HEK293 (cell line): ENCODE results near the gene STX10.

Experiments used
- ELK4 ChIP-seq: IDR thresholded peaks from 2 replicates; pipeline ENCODE4 v1.6.1; 2011; ENCODE audit warnings: mild to moderate bottlenecking, low read depth, low read length, borderline replicate concordance
- PBX3 ChIP-seq: sonication (generic); formaldehyde crosslinking; IDR thresholded peaks from 2 replicates; pipeline ENCODE4 v1.8.1; 2022; ENCODE audit warnings: mild to moderate bottlenecking, moderate library complexity, missing genetic modification reagents
- PRDM1 ChIP-seq: fragments of 450-650 bp; formaldehyde crosslinking; IDR thresholded peaks from 2 replicates; pipeline ENCODE4; 2016; ENCODE audit warnings: missing biosample characterization, missing genetic modification characterization
- PRDM10 ChIP-seq: fragments of 450-650 bp; formaldehyde crosslinking; IDR thresholded peaks from 2 replicates; pipeline ENCODE4 v1.5.1; 2016; ENCODE audit warnings: missing biosample characterization, missing genetic modification characterization
- PRDM2 ChIP-seq: fragments of 450-650 bp; formaldehyde crosslinking; IDR thresholded peaks from 2 replicates; pipeline ENCODE4 v1.5.1; 2016; ENCODE audit warnings: missing biosample characterization, missing genetic modification characterization, borderline replicate concordance
- TCF7L2 ChIP-seq: IDR thresholded peaks from 2 replicates; pipeline ENCODE4 v1.6.1; 2011; ENCODE audit warnings: low read depth, mild to moderate bottlenecking, inconsistent platforms, low read length, moderate library complexity, borderline replicate concordance
- TSHZ1 ChIP-seq: fragments of 450-650 bp; formaldehyde crosslinking; IDR thresholded peaks from 2 replicates; pipeline ENCODE4 v1.5.1; 2016; ENCODE audit warnings: missing biosample characterization, missing genetic modification characterization, borderline replicate concordance
- YY2 ChIP-seq: fragments of 450-650 bp; formaldehyde crosslinking; IDR thresholded peaks from 2 replicates; pipeline ENCODE4 v1.5.1; 2016; ENCODE audit warnings: missing biosample characterization, missing genetic modification characterization
- ZBTB48 ChIP-seq: fragments of 450-650 bp; formaldehyde crosslinking; IDR thresholded peaks from 2 replicates; pipeline ENCODE4 v1.5.1; 2016; ENCODE audit warnings: missing biosample characterization, missing genetic modification characterization
- ZFP37 ChIP-seq: fragments of 450-650 bp; formaldehyde crosslinking; IDR thresholded peaks from 2 replicates; pipeline ENCODE4 v1.5.1; 2016; ENCODE audit warnings: missing biosample characterization, missing genetic modification characterization
- ZNF10 ChIP-seq: fragments of 450-650 bp; formaldehyde crosslinking; IDR thresholded peaks from 2 replicates; pipeline ENCODE4 v1.5.1; 2017; ENCODE audit warnings: missing biosample characterization, missing genetic modification characterization
- ZNF248 ChIP-seq: fragments of 450-650 bp; formaldehyde crosslinking; IDR thresholded peaks from 2 replicates; pipeline ENCODE4 v1.5.1; 2017; ENCODE audit warnings: missing biosample characterization, missing genetic modification characterization
- ZNF274 ChIP-seq, 2 experiments: fragments of 200-500 bp in 1 of 2; fragments of 450-650 bp in 1 of 2; sonication (Bioruptor generic) in 1 of 2; formaldehyde crosslinking in 1 of 2; IDR thresholded peaks; 2 replicates each; pipeline versions ENCODE4 v1.5.1 to v1.6.1; 2014 to 2016; ENCODE audit warnings: borderline replicate concordance in 1 of 2, inconsistent platforms in 1 of 2, low read length in 1 of 2, missing biosample characterization in 1 of 2, missing genetic modification characterization in 1 of 2
- ZNF558 ChIP-seq: fragments of 450-650 bp; formaldehyde crosslinking; IDR thresholded peaks from 2 replicates; pipeline ENCODE4 v1.5.1; 2016; ENCODE audit warnings: missing biosample characterization, missing genetic modification characterization
- ZNF561 ChIP-seq: fragments of 450-650 bp; IDR thresholded peaks from 2 replicates; pipeline ENCODE4 v1.5.1; 2018; ENCODE audit warnings: missing biosample characterization, missing genetic modification characterization, borderline replicate concordance
- ZNF571 ChIP-seq: fragments of 450-650 bp; formaldehyde crosslinking; IDR thresholded peaks from 2 replicates; pipeline ENCODE4 v1.5.0; 2017; ENCODE audit warnings: missing biosample characterization, missing genetic modification characterization
- ZNF626 ChIP-seq: fragments of 450-650 bp; sonication (Bioruptor Pico); formaldehyde crosslinking; IDR thresholded peaks from 2 replicates; pipeline ENCODE4 v1.5.1; 2018; ENCODE audit warnings: missing biosample characterization, missing genetic modification characterization, inconsistent platforms
- ZNF677 ChIP-seq: fragments of 450-650 bp; IDR thresholded peaks from 2 replicates; pipeline ENCODE4 v1.5.0; 2018; ENCODE audit warnings: missing biosample characterization, mild to moderate bottlenecking, missing genetic modification characterization, moderate library complexity
- ZNF76 ChIP-seq: fragments of 450-650 bp; formaldehyde crosslinking; IDR thresholded peaks from 2 replicates; pipeline ENCODE4; 2016; ENCODE audit warnings: low read depth, missing biosample characterization, missing genetic modification characterization, borderline replicate concordance
- ZNF768 ChIP-seq: fragments of 450-650 bp; formaldehyde crosslinking; IDR thresholded peaks from 2 replicates; pipeline ENCODE4 v1.5.1; 2018; ENCODE audit warnings: missing biosample characterization, mild to moderate bottlenecking, missing genetic modification characterization
- ZNF830 ChIP-seq: fragments of 450-650 bp; IDR thresholded peaks from 2 replicates; pipeline ENCODE4 v1.5.0; 2018; ENCODE audit warnings: missing biosample characterization, missing genetic modification characterization, low read depth, mild to moderate bottlenecking, moderate library complexity

The STX10 gene

GRCh38 chr19:13151605-13152355, 1.6 kb upstream of the STX10 start (continued):
- TF ChIP-seq ZNF558 (tag by site-specific recombination) (no peak), YY2 (tag by site-specific recombination) (no peak), ZNF677 (tag by site-specific recombination) (no peak), ZNF626 (tag by site-specific recombination) (no peak), ZBTB48 (no peak; the same call in 1 of the 2 replicates), TSHZ1 (tag by site-specific recombination) (no peak), ELK4 (peak; percentile 98), ZNF571 (no peak), PRDM10 (tag by site-specific recombination) (no peak; the same call in 1 of the 2 replicates), ZNF248 (tag by site-specific recombination) (no peak), ZNF274 (IDR thresholded peaks at IDR 0.05; ENCODE audit: low read length) (no peak), ZNF274 (tag by site-specific recombination; IDR thresholded peaks at IDR 0.05; ENCODE audit: borderline replicate concordance) (no peak), PRDM1 (tag by site-specific recombination) (peak; percentile 49), ZNF76 (tag by site-specific recombination) (no peak), ZNF10 (tag by site-specific recombination) (no peak), PBX3 (CRISPR knock-in tag) (no peak), ZNF768 (tag by site-specific recombination) (no peak), ZNF830 (tag by site-specific recombination) (no peak), ZNF561 (no peak; the same call in 1 of the 2 replicates), ZFP37 (tag by site-specific recombination) (no peak), TCF7L2 (no peak), PRDM2 (tag by site-specific recombination) (no peak)
